ENCODE results near the gene EIF2S3. TPM values are rescaled to one million over a fixed set of nuclear protein-coding genes. Genes with fewer than 3 reads are reported as not detected.

EIF2S3 gene
- total RNA-seq, 4 donors from 2014 or later: 44.7 to 107 (median 69.4) TPM

DNA sequence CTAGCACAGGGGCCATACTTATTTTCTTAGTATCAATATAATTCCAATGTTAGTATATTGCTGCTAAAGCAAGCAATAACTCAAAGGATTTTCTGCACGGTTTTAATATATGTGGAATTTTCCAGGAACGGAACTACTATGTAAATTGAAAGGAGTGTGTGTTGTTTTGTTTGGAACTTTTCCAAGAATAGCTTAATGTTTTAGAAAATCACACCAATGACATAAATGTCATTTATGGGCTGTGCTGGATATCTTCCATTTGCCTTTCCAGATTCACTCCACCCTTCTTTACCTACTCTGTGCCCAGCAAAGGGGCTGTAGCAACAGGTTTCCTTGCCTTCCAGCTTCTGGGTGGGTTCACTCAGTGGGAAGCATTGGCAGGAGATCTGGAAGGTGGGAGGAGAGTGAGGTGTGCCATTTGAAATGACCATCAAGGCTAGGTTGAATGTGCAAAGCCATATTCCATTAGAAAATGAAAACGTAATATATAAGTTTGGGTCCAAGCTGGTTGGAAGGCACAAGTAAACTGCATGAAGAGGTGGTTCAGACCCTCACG, 69.6 kb downstream of the EIF2S3 start:
- no peak overlapping the region for H3K4me3 ChIP-seq
- no peak for DNase-seq
- no peaks in the 10 kb centered on the region for H3K4me1 ChIP-seq
- no peaks in the 10 kb centered on the region for H3K9me3 ChIP-seq
- H3K27me3 ChIP-seq: no peaks in the 10 kb centered on the region
- no peak for TF ChIP-seq POLR2A (IDR thresholded peaks at IDR 0.05)
- TF ChIP-seq, protein P1, sequence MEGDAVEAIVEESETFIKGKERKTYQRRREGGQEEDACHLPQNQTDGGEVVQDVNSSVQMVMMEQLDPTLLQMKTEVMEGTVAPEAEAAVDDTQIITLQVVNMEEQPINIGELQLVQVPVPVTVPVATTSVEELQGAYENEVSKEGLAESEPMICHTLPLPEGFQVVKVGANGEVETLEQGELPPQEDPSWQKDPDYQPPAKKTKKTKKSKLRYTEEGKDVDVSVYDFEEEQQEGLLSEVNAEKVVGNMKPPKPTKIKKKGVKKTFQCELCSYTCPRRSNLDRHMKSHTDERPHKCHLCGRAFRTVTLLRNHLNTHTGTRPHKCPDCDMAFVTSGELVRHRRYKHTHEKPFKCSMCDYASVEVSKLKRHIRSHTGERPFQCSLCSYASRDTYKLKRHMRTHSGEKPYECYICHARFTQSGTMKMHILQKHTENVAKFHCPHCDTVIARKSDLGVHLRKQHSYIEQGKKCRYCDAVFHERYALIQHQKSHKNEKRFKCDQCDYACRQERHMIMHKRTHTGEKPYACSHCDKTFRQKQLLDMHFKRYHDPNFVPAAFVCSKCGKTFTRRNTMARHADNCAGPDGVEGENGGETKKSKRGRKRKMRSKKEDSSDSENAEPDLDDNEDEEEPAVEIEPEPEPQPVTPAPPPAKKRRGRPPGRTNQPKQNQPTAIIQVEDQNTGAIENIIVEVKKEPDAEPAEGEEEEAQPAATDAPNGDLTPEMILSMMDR (IDR thresholded peaks at IDR 0.05): no peak
- H3K36me3 ChIP-seq: no peaks in the 10 kb centered on the region
- H3K27ac ChIP-seq: no peak overlapping the region

DNA sequence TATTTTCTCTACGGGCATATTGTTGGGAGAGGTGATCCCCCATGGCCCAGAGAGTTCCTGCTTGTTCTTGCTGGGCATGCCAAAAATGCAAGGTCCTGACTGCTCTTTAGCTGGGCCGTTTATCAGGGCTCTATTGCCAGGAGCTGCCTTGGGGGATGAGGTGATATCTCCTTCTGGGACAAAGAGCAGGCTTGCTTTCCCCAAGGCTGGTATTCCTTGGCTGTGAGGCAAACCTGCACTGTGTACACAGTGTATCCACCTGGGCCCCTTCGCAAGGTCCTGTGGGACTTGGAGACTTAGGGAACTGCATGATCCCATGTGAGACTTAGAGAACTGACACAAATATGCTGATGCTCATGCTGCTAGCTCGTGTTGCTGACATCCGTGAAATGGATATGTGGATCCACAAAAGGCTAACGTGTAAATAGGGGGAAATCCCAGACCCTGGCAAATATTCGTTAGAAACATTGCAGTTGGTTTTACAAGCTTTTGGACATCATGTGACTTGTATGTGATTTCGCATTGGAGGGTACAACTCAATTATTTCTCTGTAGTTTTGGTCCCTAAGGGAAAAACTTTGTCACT, 70.4 kb downstream of the EIF2S3 start:
- Histone ChIP-seq H3K27me3 (no peaks in the 10 kb centered on the region), H3K27ac (no peak overlapping the region), H3K4me3 (no peak overlapping the region), H3K36me3 (no peaks in the 10 kb centered on the region), H3K4me1 (no peaks in the 10 kb centered on the region), H3K9me3 (no peaks in the 10 kb centered on the region)
- DNase-seq: no peak
- TF ChIP-seq, protein P1 (IDR thresholded peaks at IDR 0.05): no peak
- TF ChIP-seq POLR2A (IDR thresholded peaks at IDR 0.05): no peak

Other genes with a start within 250 kb of the EIF2S3 start
- gene APOO, start 147.0 kb upstream of the EIF2S3 start, total RNA-seq: 10 to 100 TPM; 12.1 to 20.6 (median 17.8) TPM
- gene CXorf58, start 146.9 kb upstream of the EIF2S3 start, total RNA-seq: under 1 TPM in 1 of 4 donors, not detected in 3; 0.53 TPM
- 1 to 10 TPM; 3.1 to 7.4 (median 5.5) TPM for gene KLHL15, start 27.8 kb upstream of the EIF2S3 start, total RNA-seq
- gene ZFX, start 94.8 kb downstream of the EIF2S3 start, total RNA-seq: 10 to 100 TPM; 20.4 to 92.4 (median 43.4) TPM

All from Peyer's patch (tissue), 4 donors.